HG03571 (cell line): ENCODE results near the gene HLA-DPB1.

Source experiments
- ATAC-seq: cut with Tn5 transposase; IDR thresholded peaks from one replicate; pipeline ENCODE4 v1.9.1; 2021; ENCODE audit not compliant: unreplicated experiment

The HLA-DPB1 gene

DNA sequence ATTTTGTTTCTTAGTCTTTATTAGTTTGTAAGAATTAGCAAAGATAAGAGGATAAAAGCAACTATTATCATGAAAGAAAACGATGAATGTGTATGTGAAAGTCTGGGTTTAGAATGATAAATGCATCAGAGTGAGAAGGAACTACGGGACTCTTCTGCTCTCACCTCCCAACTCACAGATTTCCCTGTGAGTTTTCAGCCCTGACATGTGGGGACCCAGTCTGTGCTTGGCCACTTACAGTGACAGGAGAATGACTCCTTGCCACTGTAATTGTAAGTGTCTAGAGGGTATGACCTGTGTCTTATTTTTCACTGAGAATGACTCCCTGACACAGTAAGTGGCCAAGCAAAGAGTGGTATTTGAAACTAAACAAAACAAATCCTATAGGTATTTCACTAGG is 4.9 kb upstream of the HLA-DPB1 start:
- no peak for ATAC-seq

DNA sequence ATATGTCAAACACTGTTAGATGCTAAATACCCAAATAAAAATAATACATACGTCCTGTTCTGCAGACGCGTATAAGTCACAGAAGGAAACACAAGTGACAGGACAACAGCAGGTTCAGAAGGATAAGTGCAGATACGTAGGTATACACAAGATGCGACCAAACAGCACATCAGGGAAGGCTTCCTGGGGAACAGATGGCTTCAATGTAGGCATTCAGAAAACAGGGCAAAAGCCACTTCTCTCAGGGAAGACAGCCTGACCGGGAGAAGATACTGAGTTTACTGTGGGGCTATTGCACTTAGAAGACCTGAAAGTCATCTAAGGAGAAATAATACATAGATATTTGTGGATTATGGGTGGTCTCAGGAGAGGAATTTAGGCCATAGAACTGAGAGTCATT is 4.2 kb upstream of the HLA-DPB1 start:
- no peak for ATAC-seq

DNA sequence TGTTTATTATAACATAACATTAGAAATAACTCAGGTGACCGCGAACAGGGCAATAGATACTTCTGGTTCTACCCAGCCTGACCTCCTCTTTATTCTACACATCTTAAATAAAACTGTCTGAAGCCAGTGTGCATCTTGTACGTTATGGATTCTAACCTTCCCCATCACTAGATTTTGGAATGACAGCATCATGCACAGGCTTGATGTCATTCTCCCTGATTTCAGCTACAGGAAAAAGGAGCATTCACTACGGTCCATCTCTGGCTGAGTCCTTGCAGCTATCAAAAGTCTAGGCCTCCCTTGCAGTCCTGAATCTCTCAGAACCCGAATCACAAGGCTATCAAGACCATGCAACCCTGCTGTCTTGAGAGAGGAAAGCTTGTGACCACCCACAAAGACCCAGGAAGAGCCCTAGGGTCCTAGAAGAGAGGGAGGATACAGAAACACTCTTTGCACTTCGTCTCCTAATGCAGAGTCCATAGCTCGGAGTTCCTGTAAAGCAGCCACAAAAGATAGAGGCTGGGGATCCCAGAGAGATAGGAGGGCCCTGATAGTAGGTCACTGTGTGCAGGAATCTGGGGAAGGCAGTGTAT is 3.2 kb upstream of the HLA-DPB1 start:
- ATAC-seq: no peak

DNA sequence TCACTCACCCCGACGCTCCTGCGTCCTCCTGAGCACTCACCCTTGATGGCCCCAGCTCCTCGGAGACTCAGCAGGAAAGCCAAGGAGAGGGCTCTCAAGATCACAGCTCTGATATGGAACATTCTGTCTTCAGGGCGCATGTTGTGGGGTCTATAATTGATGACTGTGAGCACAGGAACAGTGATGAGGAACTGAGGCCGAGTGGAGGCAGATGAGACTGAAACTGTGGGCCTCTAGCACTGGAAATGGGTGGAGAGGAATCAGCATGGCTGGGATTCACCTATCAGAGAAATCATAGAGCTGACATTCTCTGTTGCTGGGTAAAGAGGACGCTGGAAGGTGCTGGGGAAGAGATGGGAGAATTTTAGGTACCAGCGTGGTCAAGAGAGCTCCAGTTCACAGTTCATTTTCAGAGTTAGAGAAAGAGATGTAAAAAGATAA is 2.3 kb upstream of the HLA-DPB1 start, which contains the start of gene HLA-DPA1:
Gene HLA-DPA1 (minus strand): TSS at position 219 of the 441 bp plus-strand sequence.
- peak; percentile 67 for ATAC-seq

DNA sequence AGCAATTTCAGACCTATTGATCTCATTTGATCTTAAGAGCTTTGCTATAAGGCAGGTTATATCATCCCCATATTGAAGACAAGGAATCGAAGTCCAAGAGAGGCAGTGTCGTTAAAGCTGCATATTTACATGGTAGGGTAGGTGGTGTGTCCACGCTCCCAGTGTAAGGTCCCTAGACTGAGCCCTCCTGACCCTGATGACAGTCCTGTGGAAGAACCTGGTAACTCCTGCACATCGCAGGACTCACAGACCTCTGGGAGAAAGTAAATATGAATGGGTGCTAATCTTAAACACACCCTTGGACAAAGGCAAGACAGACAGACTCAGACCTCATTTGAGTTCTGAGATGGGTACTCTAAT is 602 bp upstream of the HLA-DPB1 start:
- peak; percentile 7 for ATAC-seq

GRCh38 chr6:33076406-33076934 is 680 bp downstream of the HLA-DPB1 start:
- ATAC-seq: no peak

- no peak for ATAC-seq
These were observed 2.1 kb downstream of the HLA-DPB1 start for GRCh38 chr6:33077908-33078307.

DNA sequence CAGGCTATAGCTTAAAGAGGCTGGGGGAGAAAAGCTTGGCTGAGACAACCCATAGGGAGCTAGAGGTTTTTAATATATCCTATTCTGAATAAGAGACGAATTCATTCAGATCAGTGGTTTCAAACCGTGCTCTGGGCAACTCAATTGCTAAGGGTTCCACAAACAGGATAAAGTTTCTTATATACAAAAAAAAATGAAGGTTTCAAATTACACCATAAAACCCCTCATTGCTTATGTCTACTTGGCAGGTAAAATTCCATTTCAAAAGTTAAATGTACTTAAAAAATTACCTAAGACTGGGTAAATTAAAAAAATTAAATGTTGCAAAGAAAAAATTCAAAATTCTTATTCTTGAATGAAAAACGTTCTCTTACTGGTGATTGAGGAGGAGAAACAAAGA is 2.7 kb downstream of the HLA-DPB1 start:
- ATAC-seq: no peak

DNA sequence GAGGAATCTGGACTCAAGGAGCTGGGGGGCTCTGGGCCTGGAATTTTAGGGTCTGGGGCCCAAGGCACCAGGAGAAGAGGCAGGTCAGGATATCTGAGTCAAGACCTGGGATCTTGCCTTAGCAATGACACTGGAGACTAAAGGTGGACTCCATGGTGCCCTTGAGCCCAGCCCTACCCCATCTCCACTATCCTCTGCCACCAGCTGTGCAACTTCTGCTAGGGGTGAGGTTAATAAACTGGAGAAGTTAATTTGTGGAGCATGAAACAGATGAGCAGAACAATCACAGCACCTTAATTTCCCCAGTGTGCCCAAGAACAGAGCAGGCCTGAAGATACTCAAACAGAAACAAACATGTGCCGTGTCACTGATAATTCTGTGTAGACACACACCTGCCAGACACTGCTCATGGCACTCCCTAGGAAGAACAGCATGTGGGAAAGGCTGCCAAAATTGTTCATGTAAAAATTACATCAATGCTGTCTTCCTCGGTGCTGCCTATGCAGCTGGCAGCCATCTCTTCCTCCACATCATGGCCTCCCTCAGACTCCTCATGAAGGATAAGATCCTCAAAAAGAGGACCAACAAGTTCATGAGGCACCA is 3.2 kb downstream of the HLA-DPB1 start:
- no peak for ATAC-seq

GRCh38 chr6:33079580-33079979 is 3.8 kb downstream of the HLA-DPB1 start:
- ATAC-seq: no peak

DNA sequence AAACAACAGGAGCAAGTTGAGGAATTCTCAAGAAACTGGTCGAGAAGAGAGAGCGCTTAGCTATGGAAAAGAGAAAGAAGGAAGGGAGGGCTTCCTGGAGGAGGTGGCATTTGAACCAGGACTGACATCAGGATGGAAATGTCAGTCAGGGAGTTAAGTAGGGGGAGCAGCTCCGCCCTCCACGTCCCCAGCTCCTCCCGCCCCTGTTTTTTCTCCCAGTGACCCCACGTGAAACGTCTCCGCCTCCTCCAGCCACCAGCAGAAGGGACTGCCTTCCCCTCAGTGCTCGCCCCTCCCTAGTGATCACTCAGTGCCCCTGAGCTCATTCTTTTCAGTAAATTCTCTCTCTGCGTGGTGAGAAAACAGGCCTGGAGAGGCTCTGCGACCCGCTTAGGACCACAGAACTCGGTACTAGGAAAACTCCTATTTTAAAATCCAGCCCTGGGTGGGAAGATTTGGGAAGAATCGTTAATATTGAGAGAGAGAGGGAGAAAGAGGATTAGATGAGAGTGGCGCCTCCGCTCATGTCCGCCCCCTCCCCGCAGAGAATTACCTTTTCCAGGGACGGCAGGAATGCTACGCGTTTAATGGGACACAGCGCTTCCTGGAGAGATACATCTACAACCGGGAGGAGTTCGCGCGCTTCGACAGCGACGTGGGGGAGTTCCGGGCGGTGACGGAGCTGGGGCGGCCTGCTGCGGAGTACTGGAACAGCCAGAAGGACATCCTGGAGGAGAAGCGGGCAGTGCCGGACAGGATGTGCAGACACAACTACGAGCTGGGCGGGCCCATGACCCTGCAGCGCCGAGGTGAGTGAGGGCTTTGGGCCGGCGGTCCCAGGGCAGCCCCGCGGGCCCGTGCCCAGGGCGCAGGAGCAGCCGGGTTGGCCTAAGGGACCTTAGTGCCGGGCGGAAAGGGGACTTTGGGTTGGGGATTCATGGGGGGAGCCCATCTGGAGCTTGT is 4.6 kb downstream of the HLA-DPB1 start:
- ATAC-seq: no peak

DNA sequence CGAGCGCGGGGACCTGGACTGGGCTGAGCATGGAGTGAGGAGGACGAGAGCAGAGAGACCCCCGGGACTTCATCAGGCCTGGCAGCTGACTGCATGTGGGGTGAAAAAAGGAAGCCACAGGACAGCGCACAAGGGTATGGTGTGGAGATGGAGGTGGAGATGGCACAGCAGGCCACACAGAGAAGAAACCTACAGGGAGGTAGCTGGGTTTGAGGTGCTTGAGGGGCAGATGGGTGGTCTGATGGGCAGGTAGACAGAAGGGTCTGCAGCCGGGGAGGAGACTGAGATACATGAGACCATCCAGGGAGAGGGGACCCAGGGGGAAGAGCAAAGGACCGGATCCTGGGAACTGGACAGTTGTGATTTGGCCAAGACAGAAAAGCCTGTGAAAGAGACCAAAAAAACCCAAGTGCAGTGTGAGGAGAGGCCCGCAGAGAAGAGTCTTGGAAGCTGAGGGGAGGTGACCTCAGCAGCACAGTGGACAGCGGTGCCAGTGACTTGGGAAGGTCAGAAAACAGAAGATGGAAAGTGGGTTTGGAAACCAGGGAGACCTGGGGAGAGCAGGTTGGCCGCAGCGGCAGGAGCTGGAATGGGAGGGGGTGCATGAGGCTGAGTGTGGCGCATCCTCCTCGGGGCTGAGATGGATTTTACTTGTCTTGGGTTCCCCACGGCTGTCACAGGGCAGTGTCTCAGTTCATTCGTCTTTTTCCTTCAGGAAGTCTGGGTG is 5.5 kb downstream of the HLA-DPB1 start:
- no peak for ATAC-seq

- ATAC-seq: no peak
These were observed 6.9 kb downstream of the HLA-DPB1 start for GRCh38 chr6:33082702-33083101.

GRCh38 chr6:33085627-33086026 is 9.8 kb downstream of the HLA-DPB1 start:
- ATAC-seq: no peak

DNA sequence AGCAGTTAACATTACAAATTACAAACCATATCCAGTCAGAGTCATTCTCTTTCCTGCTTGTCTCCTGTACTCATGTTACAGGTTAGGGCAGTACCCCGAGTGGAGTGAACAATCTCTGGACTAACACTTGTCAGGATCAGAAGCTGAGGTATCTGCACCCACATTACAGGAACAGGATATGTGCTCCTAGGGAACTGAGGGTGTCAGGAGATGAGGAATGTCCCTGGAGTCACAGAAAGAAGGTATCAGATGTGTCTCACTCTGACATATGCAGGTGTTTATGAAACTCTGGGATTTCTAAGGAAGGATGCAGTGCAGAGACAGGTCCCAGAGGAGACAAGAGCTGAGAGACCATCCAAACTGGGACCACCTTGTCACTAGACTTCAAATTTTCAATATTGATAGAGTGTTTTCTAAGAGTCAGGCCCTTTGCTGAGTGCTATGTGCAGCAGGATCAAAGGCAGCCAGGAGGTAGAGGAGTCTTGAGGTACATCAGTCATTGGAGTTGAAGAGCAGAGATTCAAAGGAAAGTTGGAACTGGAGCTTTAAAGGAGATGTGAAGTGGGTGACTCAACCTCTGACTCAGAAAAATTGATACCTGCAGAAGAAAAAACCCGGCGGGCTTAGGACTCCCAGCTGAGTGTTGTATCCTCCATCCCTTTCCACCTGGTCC is 12.6 kb downstream of the HLA-DPB1 start:
- no peak for ATAC-seq

- no peak for ATAC-seq
These were observed 13.3 kb downstream of the HLA-DPB1 start for GRCh38 chr6:33088931-33089620.

- ATAC-seq: no peak
These were observed 16.2 kb downstream of the HLA-DPB1 start for GRCh38 chr6:33091957-33092356.

DNA sequence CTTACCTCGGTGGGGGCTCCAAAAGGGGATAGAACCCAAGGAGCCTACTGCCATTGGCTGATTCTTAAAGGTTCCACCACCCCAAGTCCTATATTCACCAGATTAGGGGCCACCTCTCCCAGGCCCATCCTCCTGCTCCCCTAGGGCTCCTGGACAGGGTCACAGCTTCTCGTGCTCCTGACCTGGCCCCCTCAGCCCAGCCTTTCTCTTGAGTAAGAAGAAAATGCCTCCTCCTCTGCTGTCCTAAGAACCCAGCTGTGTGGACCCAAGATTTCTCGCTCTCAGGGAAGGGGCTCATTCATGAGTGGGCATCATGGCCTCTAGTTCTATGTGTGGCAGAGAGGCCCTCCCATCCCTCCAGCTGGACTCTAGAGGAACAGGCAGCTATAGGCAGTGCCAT is 16.6 kb downstream of the HLA-DPB1 start:
- ATAC-seq: no peak

GRCh38 chr6:33093855-33094254 is 18.1 kb downstream of the HLA-DPB1 start:
- no peak for ATAC-seq

- no peak for ATAC-seq
These were observed 19.9 kb downstream of the HLA-DPB1 start for GRCh38 chr6:33095681-33096080.
